H1 (cell line): ENCODE data around the gene NEU4. TPM values are rescaled to one million over a fixed set of nuclear protein-coding genes. Genes with fewer than 3 reads are reported as not detected.

ENCODE experiments used
- CTCF ChIA-PET: fragments of 300-600 bp; sonication (Branson Sonifier 250); formaldehyde crosslinking; loops from one replicate; lab custom pipeline; 2021; ENCODE audit not compliant: partially characterized antibody; lab: Charles Lee
- POLR2A ChIA-PET: fragments of 300-600 bp; sonication (Branson Sonifier 250); formaldehyde crosslinking; loops from one replicate; lab custom pipeline; 2021; ENCODE audit warnings: inconsistent platforms; ENCODE audit not compliant: partially characterized antibody; lab: Charles Lee
- DNase-seq, 2 experiments: peaks; one replicate each; pipeline versions ENCODE4 v3.0.0 to v3.0.0-alpha.2; 2010 to 2022; ENCODE audit warnings: low spot score in 2 of 2, low read depth in 1 of 2, mixed read lengths in 1 of 2
- FAIRE-seq: peaks from 2 replicates; lab custom pipeline; 2011; peaks lifted over from hg19 to GRCh38; lab: Jason Lieb, UNC
- H2AFZ ChIP-seq: 2 replicates; pipeline ENCODE4 v1.8.1; 2012; ENCODE audit warnings: low read length, inconsistent platforms
- H2AK5ac ChIP-seq: 2 replicates; pipeline ENCODE4 v1.6.1; 2013; ENCODE audit warnings: low read depth, low read length
- H2BK120ac ChIP-seq: replicated peaks from 2 replicates; pipeline ENCODE3; 2013; ENCODE audit warnings: low read depth, low read length, inconsistent platforms
- H2BK12ac ChIP-seq: 2 replicates; pipeline ENCODE4 v1.6.1; 2013; ENCODE audit warnings: low read depth, low read length
- H2BK15ac ChIP-seq: 2 replicates; pipeline ENCODE4 v1.6.1; 2013; ENCODE audit warnings: low read length
- H2BK20ac ChIP-seq: 2 replicates; pipeline ENCODE4 v1.6.1; 2013; ENCODE audit warnings: low read length
- H2BK5ac ChIP-seq: 2 replicates; pipeline ENCODE4 v1.6.1; 2013; ENCODE audit warnings: low read depth, low read length
- H3K14ac ChIP-seq: 2 replicates; pipeline ENCODE4 v1.6.1; 2013; ENCODE audit warnings: inconsistent platforms; ENCODE audit not compliant: insufficient read length
- H3K18ac ChIP-seq: 2 replicates; pipeline ENCODE4 v1.6.1; 2013; ENCODE audit warnings: low read length; ENCODE audit errors: extremely low read depth
- H3K23ac ChIP-seq: 2 replicates; pipeline ENCODE4 v1.6.1; 2013; ENCODE audit warnings: inconsistent platforms; ENCODE audit not compliant: insufficient read length
- H3K23me2 ChIP-seq: 2 replicates; pipeline ENCODE4 v1.6.1; 2013; ENCODE audit warnings: low read depth, low read length
- H3K27ac ChIP-seq: 2 replicates; pipeline ENCODE4 v1.6.1; 2011; ENCODE audit warnings: low read depth, low read length, inconsistent platforms
- H3K27me3 ChIP-seq, 4 experiments: replicated peaks in 1 of 4; 1 replicate in 1 of 4; 2 replicates in 3 of 4; pipeline versions ENCODE4 v1.6.1 to v1.8.1; 2011 to 2013; ENCODE audit warnings: low read length in 3 of 4, mild to moderate bottlenecking in 3 of 4, inconsistent platforms in 2 of 4, mixed read lengths in 2 of 4, moderate library complexity in 1 of 4; ENCODE audit not compliant: control insufficient read depth in 3 of 4, insufficient read depth in 3 of 4; ENCODE audit errors: extremely low read depth in 1 of 4
- H3K36me3 ChIP-seq, 4 experiments: 2 replicates each; pipeline versions ENCODE4 v1.6.1 to v1.8.1; 2011 to 2013; ENCODE audit warnings: mild to moderate bottlenecking in 4 of 4, low read length in 3 of 4, moderate library complexity in 2 of 4, control low read depth in 1 of 4, inconsistent platforms in 1 of 4; ENCODE audit not compliant: insufficient read depth in 4 of 4, control insufficient read depth in 2 of 4
- H3K4ac ChIP-seq: replicated peaks from 2 replicates; pipeline ENCODE3; 2013; ENCODE audit warnings: low read length, low read depth, mixed read lengths, inconsistent platforms; ENCODE audit not compliant: insufficient read length
- H3K4me1 ChIP-seq, 4 experiments: replicated peaks in 1 of 4; 1 replicate in 1 of 4; 2 replicates in 3 of 4; pipeline versions ENCODE4 v1.6.1 to v1.8.1; 2011 to 2013; ENCODE audit warnings: low read length in 3 of 4, inconsistent platforms in 2 of 4, mixed read lengths in 1 of 4; ENCODE audit not compliant: insufficient read depth in 4 of 4, control insufficient read depth in 3 of 4
- H3K4me2 ChIP-seq, 2 experiments: 2 replicates each; pipeline versions ENCODE4 v1.6.1 to v1.8.1; 2011 to 2013; ENCODE audit warnings: low read depth in 2 of 2, low read length in 2 of 2, control low read depth in 1 of 2, inconsistent platforms in 1 of 2, mild to moderate bottlenecking in 1 of 2; ENCODE audit not compliant: insufficient read depth in 1 of 2
- H3K4me3 ChIP-seq, 4 experiments: fragments of 200-600, 300-600 bp in 1 of 4; sonication (generic), shearing (Covaris generic), sonication (Bioruptor Twin) in 1 of 4; 2 replicates each; pipeline versions ENCODE4 v1.5.1 to v1.8.1; 2011 to 2016; ENCODE audit warnings: low read length in 4 of 4, low read depth in 3 of 4, control low read depth in 2 of 4, inconsistent platforms in 2 of 4, mild to moderate bottlenecking in 2 of 4, mixed read lengths in 1 of 4, moderate library complexity in 1 of 4; ENCODE audit not compliant: insufficient read depth in 2 of 4; ENCODE audit errors: extremely low read depth in 1 of 4
- H3K56ac ChIP-seq: replicated peaks from 2 replicates; pipeline ENCODE3; 2013; ENCODE audit warnings: low read depth, mild to moderate bottlenecking, mixed read lengths, low read length, inconsistent platforms; ENCODE audit not compliant: insufficient read length
- H3K79me1 ChIP-seq: 2 replicates; pipeline ENCODE4 v1.6.1; 2013; ENCODE audit warnings: low read depth, low read length, control low read depth
- H3K79me2 ChIP-seq, 2 experiments: 2 replicates each; pipeline versions ENCODE4 v1.6.1 to v1.8.1; 2012 to 2013; ENCODE audit warnings: low read length in 2 of 2, mild to moderate bottlenecking in 2 of 2, inconsistent platforms in 1 of 2; ENCODE audit not compliant: insufficient read depth in 2 of 2, control insufficient read depth in 1 of 2
- H3K9ac ChIP-seq, 4 experiments: replicated peaks in 1 of 4; 1 replicate in 1 of 4; 2 replicates in 3 of 4; pipeline versions ENCODE4 v1.6.1 to v1.8.1; 2011 to 2013; ENCODE audit warnings: low read depth in 3 of 4, low read length in 3 of 4, control low read depth in 2 of 4, mild to moderate bottlenecking in 2 of 4, moderate library complexity in 2 of 4, inconsistent platforms in 1 of 4; ENCODE audit errors: extremely low read depth in 1 of 4
- H3K9me3 ChIP-seq, 2 experiments: 2 replicates each; pipeline versions ENCODE4 v1.6.1 to v1.8.1; 2012 to 2013; ENCODE audit warnings: mild to moderate bottlenecking in 2 of 2, moderate library complexity in 2 of 2, control low read depth in 1 of 2, inconsistent platforms in 1 of 2, low read depth in 1 of 2, low read length in 1 of 2, mixed read lengths in 1 of 2; ENCODE audit not compliant: insufficient read depth in 2 of 2
- H4K20me1 ChIP-seq, 2 experiments: replicated peaks in 1 of 2; 2 replicates each; pipeline versions ENCODE3 to v1.8.1; 2011 to 2013; ENCODE audit warnings: inconsistent platforms in 2 of 2, low read length in 2 of 2, mild to moderate bottlenecking in 1 of 2; ENCODE audit not compliant: insufficient read depth in 2 of 2, control insufficient read depth in 1 of 2
- H4K5ac ChIP-seq: 2 replicates; pipeline ENCODE4 v1.6.1; 2013; ENCODE audit warnings: low read length, low read depth, mixed read lengths, inconsistent platforms; ENCODE audit not compliant: insufficient read length
- H4K8ac ChIP-seq: 2 replicates; pipeline ENCODE4 v1.8.0; 2013; ENCODE audit warnings: mild to moderate bottlenecking, moderate library complexity, low read length, inconsistent platforms; ENCODE audit not compliant: insufficient read depth; ENCODE audit errors: extremely low read depth
- H4K91ac ChIP-seq: replicated peaks from 2 replicates; pipeline ENCODE3; 2013; ENCODE audit warnings: low read length, mixed read lengths, inconsistent platforms; ENCODE audit not compliant: insufficient read length
- BACH1 ChIP-seq: IDR thresholded peaks from 2 replicates; pipeline ENCODE4 v1.6.1; 2012; ENCODE audit warnings: low read length, improper control_type of control experiment
- CBX5 ChIP-seq: fragments of 300-800, 300-1000 bp; sonication (generic); IDR thresholded peaks from 2 replicates; pipeline ENCODE4 v1.7.1; 2016; ENCODE audit warnings: antibody characterized with exemption, low read length, low read depth
- CBX8 ChIP-seq: fragments of 300-800, 300-1000 bp; sonication (generic); IDR thresholded peaks from 2 replicates; pipeline ENCODE4 v1.7.1; 2016; ENCODE audit warnings: low read depth, low read length, borderline replicate concordance
- CREB1 ChIP-seq: IDR thresholded peaks from 2 replicates; pipeline ENCODE4 v1.6.1; 2012; ENCODE audit warnings: inconsistent platforms
- HDAC2 ChIP-seq, 2 experiments: fragments of 300-600 bp in 1 of 2; sonication (generic) in 1 of 2; IDR thresholded peaks; 2 replicates each; pipeline ENCODE4 v1.6.1; 2011 to 2012; ENCODE audit warnings: low read depth in 2 of 2, low read length in 2 of 2, mild to moderate bottlenecking in 2 of 2, moderate library complexity in 2 of 2, borderline replicate concordance in 1 of 2, inconsistent platforms in 1 of 2
- KDM1A ChIP-seq: fragments of 200-600, 300-600 bp; sonication (generic); IDR thresholded peaks from 2 replicates; pipeline ENCODE4 v1.7.1; 2016; ENCODE audit warnings: mild to moderate bottlenecking, low read length, borderline replicate concordance
- KDM5A ChIP-seq: fragments of 200-600 bp; IDR thresholded peaks from 2 replicates; pipeline ENCODE4 v1.7.1; 2012; ENCODE audit warnings: mild to moderate bottlenecking, low read length, inconsistent platforms, mixed read lengths
- SIN3A ChIP-seq, 2 experiments: IDR thresholded peaks in 1 of 2; conservative IDR thresholded peaks in 1 of 2; 2 replicates each; pipeline ENCODE4 v1.6.1; 2011 to 2012; ENCODE audit warnings: low read length in 2 of 2, improper control_type of control experiment in 1 of 2, low read depth in 1 of 2, mild to moderate bottlenecking in 1 of 2
- SUZ12 ChIP-seq: fragments of 200-600 bp; sonication (generic); IDR thresholded peaks from 2 replicates; pipeline ENCODE4 v1.6.1; 2012; ENCODE audit warnings: mild to moderate bottlenecking, inconsistent platforms, low read length, moderate library complexity, mixed read lengths
- TBP ChIP-seq: IDR thresholded peaks from 2 replicates; pipeline ENCODE4 v1.6.1; 2011; ENCODE audit warnings: low read depth, low read length, improper control_type of control experiment
- WGBS, 2 experiments: shearing (Covaris generic) in 1 of 2; methylation state at CpG; one replicate each; pipeline versions ENCODE4 v1.1.6 to v1.1.7; 2013 to 2015; ENCODE audit warnings: low lambda C conversion rate in 2 of 2, mixed read lengths in 2 of 2, inconsistent platforms in 1 of 2, low coverage in 1 of 2, missing lambda C conversion rate in 1 of 2; ENCODE audit not compliant: insufficient replicate concordance in 2 of 2, insufficient coverage in 1 of 2, insufficient read length in 1 of 2; ENCODE audit errors: extremely low coverage in 1 of 2, missing lambda C conversion rate in 1 of 2; 5-methylcytosine and 5-hydroxymethylcytosine counted together
- polyA plus RNA-seq, 7 experiments: library from polyadenylated mRNA; depleted of rRNA in 3 of 7; stranded (reverse) in 5 of 7; unstranded in 2 of 7; fragments of >200 nt in 5 of 7; fragments of 200-250 nt in 2 of 7; gene quantifications; 1 replicate in 5 of 7; 2 replicates in 1 of 7; 4 replicates in 1 of 7; pipeline versions ENCODE4 v1.2.1 to v1.2.3, GENCODE V29; 2011 to 2013; ENCODE audit warnings: missing spikeins in 2 of 7, mixed read lengths in 2 of 7
- total RNA-seq: library from RNA; stranded (reverse); fragmentation: NEBNext Ultra II Directional; extraction: Animal tissue kit (Norgen Biotek cat#: 25700); gene quantifications from 2 replicates; pipeline ENCODE4 v1.2.1, GENCODE V29; 2021
- TF ChIP-seq, protein P1 (sequence below): IDR thresholded peaks from 2 replicates; pipeline ENCODE4 v1.6.1; 2012; ENCODE audit warnings: inconsistent platforms

The NEU4 gene
- total and polyA plus RNA-seq, 2 of the 8 experiments (the other 6 are each of a cell fraction or from before 2014, with no cell fraction given), result 0.32 to 0.50 TPM

DNA sequence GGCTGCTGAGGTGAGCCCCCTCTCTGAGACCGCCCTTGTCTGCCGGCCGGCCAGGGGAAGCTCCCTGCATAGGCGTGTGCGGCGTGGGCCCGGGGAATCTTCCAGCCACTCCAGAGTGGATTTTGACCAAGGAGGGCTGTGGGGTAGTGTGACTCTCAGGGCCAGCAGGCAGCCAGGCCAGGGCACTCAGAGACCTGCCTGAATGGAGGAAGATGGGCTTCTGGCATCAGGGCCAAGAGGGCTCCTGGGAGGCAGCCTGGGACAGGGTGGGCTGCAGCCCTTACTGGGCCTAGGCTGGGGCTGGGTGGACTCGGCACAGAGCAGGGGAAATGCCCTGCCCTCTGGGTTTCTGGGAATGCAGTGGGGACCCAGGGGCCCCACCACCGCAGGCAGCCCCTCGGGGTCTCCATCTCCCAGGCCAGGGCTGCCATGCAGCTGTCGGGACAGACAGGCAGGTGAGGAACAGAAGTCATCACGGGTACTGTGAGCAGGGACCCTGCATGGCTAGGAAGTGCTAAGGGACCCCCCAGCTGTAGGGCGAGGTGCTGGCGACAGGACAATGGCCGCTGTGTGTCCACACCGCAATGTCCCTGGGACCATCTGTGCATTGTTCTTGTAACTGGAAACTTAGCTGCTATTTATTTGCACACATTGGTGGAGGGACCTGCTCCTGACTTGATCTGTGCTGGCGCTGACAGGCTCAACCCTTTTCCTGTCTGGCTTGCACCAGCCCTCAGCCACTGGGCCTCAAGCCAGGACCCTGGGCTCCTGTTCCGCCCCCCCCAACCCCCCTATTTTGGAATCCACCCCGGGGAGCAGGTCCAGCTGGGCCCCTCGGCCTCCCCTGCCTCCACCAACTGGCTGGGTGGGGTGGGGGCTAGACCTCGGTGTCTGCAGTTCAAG is 45.6 kb downstream of the NEU4 start:
- Histone ChIP-seq H4K8ac (peak overlapping the region; percentile 35), H3K79me1 (no peaks in the 10 kb centered on the region), H2BK5ac (no peak overlapping the region), H3K4ac (no peak overlapping the region), H3K27ac (no peak overlapping the region), H3K4me2 (no peak overlapping the region), H3K14ac (no peak overlapping the region), H3K18ac (no peak overlapping the region), H3K79me2 (no peaks in the 10 kb centered on the region), H2BK12ac (no peak overlapping the region), H4K91ac (no peak overlapping the region), H2BK20ac (no peak overlapping the region), H4K5ac (no peak overlapping the region), H2AK5ac (no peak overlapping the region), H2BK15ac (no peak overlapping the region), H3K23me2 (no peaks in the 10 kb centered on the region), H2AFZ (no peak overlapping the region), H3K27me3 (no peaks in the 10 kb centered on the region), H3K56ac (no peak overlapping the region), H4K20me1 (no peaks in the 10 kb centered on the region), H3K23ac (no peak overlapping the region), H3K9ac (no peak overlapping the region), H2BK120ac (no peak overlapping the region), H3K4me1 (peaks cover 0 to 13% (median 6%) of the 10 kb centered on the region in 4 experiments; a peak in 6 of 7 replicates), H3K4me3 (no peak overlapping the region), H3K9me3 (no peaks in the 10 kb centered on the region), H3K36me3 (no peaks in the 10 kb centered on the region)
- POLR2A ChIA-PET, result no interaction called here
- CTCF ChIA-PET, result interaction anchor here (1.3 to 1.6 kb wide), 4 partner anchors 9 to 84 kb away, joined by 3 to 5 read pairs (median 3); no protein-coding TSS in a partner anchor
- DNase-seq (no peak), FAIRE-seq (no peak)
- whole genome bisulfite sequencing, 2 experiments, result 88% methylated on average over 16 of the region's 21 CpGs; no CpG with 5 or more reads in 1 of the 2 experiments
- TF ChIP-seq BACH1 (no peak), HDAC2 (IDR thresholded peaks at IDR 0.05; ENCODE audit: borderline replicate concordance in 1 of 2, low read depth in 2 of 2, low read length in 2 of 2) (no peak), TBP (no peak), CREB1 (no peak), SIN3A (conservative IDR thresholded peaks at IDR 0.05 in 1 of 2, IDR thresholded peaks at IDR 0.05 in 1 of 2; ENCODE audit: low read depth in 1 of 2, low read length in 2 of 2) (no peak), SUZ12 (no peak), KDM1A (no peak), CBX5 (no peak), KDM5A (no peak), CBX8 (no peak)
- TF ChIP-seq, protein P1, sequence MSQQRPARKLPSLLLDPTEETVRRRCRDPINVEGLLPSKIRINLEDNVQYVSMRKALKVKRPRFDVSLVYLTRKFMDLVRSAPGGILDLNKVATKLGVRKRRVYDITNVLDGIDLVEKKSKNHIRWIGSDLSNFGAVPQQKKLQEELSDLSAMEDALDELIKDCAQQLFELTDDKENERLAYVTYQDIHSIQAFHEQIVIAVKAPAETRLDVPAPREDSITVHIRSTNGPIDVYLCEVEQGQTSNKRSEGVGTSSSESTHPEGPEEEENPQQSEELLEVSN, result no peak
